Stimulated activated CD4-positive, alpha-beta T cell treated with anti-CD3 and anti-CD28 coated beads, TNF-alpha, amount 100 ng/mL, for 1 hour (primary cell): ENCODE data around the gene PPP1R9A.

ENCODE experiments used
- DNase-seq, 3 donors: peaks; one replicate each; pipeline ENCODE4 v3.0.0-alpha.2; 2020; ENCODE audit warnings: low read depth in 3 of 3, low spot score in 1 of 3

PPP1R9A gene

DNA sequence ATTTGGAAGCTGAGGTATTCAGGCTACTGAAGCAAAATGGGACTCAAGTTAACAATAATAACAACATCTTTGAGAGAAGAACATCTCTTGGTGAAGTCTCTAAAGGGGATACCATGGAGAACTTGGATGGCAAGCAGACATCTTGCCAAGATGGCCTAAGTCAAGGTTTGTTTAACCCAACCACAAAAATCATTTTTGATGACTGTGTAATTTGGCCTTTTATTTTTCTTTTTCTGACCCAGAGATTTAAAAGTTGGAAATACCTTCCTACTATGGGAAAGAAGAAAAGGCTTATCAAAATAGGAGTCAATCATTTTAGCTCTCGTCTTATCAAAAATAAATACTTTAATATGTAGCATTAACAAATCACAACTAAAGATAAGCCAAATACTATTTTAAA is 344.6 kb downstream of the PPP1R9A start:
- DNase-seq = no peak

DNA sequence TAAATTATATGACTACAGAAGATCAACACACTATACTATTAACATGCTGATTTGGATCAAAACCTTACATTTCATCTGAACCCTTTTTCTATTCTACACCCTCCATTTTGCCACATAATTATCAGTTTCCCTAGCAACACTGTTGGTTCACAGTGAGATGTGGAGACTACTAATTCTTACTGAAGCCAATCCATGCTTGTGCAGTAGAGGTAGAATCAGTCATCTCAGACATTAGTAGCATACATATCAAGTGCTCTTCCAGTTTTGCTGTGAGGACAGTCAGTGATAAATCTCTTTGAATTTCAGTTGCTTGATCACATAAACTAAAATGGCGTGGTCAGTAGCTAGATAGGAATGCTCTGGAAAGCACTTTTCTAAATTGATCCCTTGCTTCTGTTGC is 346.6 kb downstream of the PPP1R9A start:
- no peak for DNase-seq

DNA sequence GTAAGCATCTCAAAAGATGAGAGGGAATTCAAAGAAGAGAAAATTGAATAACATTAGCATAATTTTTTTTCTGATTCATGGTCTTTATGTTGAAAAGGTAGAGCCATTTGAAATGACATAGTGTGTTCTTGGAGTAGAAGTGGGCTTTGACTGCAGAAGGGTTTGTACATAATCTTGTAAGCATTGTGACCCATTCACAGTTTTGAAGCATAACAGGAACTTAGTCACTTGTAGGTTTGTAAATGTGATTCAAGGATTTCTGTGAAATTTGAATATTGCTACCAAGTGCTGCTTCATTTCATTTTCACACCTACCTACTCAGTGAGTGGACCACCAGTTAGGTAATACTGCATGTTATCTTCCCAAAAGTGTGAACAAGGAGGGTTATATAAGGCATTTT is 348.3 kb downstream of the PPP1R9A start:
- DNase-seq = no peak

DNA sequence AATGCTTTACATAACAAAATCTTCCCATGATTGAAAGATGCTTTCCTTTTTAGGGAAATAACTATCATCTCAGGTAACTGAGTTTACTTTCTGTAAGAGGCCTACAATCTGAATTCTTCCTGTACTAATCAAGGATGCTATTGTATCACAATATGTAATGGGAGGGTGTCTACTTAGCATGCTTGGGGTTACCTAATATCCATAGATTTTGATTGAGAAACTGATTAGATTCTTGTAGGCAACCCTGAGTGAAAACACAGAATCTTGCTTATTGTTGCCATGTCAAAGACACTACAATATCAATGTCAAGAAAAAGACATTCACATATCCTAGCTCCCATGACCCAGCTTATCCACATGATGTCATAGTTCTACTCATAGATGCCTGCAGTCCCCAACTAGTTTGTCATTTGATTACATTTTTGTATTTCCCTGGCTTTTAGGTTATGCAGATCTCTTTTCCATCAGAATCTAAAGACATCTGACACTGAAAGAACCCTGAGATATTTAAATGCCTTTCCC is 354.6 kb downstream of the PPP1R9A start:
- DNase-seq = no peak

DNA sequence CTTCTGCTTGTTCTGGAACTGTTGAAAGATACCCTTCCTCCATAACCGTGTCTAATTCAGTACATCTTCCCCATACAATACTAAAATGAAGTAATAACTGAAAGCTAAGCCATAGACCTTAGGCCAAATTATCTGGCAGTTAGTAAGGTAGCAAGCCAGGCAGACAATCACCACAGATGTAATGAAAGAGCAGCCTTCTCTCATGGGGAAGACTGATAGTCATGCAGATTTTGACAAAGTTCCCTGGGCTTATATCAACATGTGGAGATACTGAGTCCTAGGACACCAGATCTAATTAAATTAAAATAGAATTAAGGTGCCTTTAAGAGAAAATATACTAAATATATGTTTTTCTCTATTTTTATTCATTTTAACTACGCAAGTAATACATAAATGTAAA is 355.5 kb downstream of the PPP1R9A start:
- DNase-seq = no peak

DNA sequence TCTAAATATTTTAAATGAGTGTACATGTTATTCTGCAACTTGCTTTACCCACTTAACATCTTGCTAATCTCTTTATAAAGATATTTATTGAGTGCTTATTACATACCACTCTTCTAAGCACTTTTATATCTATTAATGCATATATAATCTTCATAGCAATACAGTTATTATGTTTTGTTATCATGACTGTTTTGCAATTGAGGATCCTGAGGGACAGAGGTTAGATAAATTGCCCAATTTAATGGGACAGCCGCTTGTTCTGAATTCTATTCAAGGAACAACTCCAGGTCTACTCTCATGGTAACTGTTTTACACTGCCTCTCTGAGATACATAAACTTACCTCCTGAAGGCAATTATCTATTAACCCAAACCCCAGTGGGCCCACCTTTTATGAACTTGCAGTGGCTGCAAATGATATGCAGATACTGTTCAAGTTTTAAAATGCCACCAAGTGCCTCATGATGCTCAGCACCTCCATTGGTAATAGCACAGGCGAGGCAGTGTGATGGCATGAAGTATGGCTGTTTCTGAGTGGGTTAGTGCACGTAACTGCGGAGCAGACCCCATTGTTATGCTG is 356.5 kb downstream of the PPP1R9A start:
- DNase-seq = no peak

DNA sequence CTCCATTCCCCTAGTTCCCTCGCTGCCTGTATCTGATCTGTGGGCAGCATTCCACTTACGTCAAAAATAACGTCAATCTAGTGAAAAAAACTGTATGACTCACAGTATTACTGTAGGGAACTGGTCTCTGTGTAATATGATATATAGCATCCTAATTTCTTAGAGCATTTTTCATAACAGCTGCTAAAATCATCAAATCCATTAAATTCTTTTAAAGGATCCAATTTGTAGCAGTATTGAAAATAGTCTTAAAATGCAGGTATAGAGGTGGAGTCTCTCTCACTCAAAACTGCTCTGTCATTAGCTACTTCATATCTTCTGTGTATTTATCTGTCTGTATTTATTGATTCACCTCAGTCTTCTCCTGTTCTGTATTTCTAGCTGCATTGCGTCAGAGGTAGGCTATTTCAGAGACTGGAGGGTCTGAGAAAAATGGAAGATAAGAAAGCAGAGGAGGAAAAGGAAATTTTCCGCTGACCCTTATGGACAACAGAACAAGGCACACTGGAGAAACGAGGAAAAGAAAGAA is 357.0 kb downstream of the PPP1R9A start:
- no peak for DNase-seq

DNA sequence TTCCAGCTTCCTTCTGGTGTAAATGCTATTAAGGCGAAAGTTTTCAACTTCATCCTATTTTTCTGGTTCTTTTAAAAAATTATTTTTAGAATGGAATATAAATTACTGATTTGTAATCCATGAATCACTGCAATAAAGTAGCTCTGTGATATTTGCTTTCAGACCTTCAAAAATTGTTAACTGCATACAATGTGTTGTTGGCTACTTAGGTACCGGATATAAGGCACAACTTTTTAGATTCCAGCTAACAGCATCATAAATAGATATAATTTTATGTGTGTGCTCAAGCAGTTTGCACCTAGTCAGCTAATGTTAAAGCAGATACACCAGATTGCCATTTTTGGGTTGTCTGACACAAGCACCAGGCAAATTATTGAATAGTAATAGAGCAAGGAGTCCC is 358.2 kb downstream of the PPP1R9A start:
- no peak for DNase-seq

DNA sequence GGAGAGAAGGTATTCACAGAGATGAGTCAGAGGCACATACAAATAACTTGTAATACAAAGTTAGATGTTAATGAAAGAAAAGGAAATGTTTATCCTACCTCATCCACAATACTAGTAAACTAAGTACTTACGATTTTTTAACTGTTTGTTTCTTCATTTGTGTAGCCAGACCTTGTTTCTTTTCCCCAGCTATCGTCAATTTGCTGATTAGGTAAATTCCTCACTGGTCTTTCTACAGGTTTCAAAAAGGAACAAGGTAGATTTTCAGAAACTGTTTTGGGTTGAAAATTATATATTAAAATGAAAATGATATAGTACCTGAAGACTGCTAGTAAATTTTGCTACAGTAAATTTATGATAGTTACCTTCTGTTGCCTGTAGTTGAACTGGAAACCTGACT is 360.4 kb downstream of the PPP1R9A start:
- no peak for DNase-seq

DNA sequence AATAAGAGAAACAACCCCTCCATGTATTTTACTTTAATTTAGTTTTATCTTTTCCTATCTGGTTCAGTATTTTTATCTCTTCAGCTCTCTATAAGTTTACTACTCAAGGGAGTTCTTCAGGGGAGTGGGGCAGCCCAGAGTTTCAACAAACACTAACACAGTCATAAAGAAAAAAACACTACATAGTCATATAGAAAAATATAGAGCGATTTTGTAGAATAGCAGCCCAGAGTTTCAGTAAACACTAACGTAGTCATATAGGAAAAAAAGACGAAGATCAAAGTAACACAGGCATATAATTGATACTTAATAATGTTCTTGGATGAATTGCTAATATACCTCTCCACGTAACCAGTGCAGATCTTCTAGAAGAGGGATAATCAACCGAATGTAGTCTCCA is 362.2 kb downstream of the PPP1R9A start:
- no peak for DNase-seq

DNA sequence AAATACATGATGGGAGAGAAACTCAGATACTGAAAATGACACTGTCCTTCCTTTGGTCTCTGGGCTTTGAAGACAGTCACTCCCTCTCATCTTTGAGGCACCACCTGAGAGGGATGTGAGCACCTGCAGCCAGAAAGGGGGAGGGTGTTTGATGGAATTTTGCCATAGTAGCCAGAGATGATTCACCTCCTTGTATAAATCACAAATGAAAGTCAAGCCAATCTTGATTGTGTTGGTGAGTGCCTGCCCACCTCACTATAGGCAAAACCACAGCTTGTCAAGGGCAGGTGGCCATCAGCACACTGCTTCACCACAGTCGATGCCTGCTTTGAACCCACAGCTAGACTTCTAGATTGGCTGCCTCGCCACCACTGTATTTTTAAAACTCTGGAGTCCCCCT is 368.7 kb downstream of the PPP1R9A start:
- DNase-seq = no peak

DNA sequence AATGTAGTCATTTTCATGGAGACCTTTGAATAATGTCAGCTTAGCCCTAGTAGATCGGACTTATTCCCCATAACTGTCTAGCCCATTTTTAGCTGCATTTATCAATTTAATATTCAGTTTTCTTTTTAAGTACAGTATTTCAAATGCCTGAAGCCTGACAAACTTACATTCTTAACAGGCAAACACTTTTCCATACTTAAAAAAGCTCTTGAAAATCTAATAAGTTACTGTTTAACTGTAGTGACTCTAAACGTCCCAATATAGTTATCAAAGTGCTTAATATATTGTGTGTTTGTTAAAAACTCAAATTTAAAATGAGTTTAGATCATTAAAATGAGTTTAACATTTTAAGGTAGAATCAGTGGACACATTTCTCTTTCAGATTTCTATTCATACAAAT is 372.0 kb downstream of the PPP1R9A start:
- no peak for DNase-seq

DNA sequence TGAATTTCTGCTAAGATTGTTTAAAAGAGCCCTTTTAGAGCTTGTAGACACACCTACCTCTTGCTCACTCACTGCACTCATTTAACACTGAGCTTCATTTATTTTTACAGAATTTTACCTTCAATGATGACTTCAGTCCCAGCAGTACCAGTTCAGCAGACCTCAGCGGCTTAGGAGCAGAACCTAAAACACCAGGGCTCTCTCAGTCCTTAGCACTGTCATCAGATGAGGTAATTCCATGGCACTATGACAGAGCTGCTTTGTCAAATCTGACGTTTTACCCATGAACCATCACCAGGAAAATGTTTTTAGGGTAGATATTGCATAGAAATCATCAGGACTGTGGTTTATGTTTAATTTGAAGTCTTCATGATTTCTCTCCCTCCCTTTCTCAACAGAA is 378.7 kb downstream of the PPP1R9A start:
- DNase-seq = no peak

DNA sequence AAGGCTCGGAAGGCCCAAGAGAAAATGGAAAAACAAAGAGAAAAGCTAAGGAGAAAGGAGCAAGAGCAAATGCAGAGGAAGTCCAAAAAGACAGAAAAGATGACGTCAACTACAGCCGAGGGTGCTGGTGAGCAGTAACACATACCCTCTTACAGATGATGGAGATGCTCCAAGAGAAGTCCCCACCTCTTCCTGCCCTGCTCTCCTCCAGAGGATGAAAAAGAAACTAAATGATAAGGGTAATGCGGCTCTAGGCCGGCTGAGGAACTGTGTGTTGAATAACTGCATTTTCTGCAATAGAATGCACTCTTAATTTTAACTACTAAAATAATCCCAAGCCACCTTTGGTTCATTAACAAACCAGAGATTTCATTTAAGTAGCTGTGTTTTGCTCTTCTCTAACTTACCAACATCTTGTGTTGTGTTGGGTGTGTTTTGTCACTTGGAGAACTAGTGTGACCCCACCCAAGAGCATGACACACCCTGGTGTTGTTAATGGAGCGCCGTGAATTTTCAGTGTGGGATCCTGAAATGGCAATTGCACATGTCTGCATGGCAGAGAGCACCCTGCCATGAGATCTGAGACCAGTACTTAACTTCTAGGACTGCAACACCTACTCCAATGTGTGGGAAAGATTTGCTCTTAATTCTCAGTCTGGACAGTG is 382.9 kb downstream of the PPP1R9A start:
- no peak for DNase-seq

DNA sequence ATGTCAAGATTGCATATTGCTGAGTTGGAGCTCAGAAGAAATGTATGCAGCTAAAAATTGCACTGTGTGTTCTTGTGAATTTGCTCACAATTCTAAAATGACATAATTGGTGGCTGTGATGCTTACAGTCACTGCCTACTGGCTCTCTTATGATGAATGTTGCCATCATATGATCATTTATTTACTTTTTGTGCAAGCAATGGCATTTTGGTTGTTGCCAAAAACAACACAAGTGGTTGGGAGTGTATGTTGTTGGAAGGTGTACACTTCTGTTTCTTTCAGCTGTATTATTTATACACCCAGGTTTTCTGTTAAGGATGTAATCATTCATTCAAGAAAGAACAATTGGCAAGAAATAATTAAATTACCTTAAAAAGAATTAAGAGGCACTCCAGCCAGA is 388.0 kb downstream of the PPP1R9A start:
- DNase-seq = no peak

DNA sequence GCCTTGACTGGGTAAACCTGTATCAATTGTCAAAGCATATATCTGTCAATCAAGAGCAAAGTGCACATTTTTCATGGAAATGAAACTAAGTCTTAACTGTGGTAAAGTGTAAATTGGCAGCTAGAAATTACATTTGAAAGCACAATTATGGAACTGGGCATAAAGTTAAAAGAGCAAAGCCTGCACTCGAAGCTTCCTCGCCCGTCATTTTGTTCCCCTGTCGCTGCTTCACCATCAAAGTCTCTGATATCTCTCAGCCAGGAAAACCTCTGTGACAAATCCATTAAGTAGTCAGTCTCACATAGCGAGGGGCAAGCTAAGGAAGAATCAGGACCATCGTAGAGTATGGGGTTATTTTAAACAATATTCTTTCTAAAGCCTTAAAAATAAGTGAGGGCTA is 389.1 kb downstream of the PPP1R9A start:
- DNase-seq = no peak

DNA sequence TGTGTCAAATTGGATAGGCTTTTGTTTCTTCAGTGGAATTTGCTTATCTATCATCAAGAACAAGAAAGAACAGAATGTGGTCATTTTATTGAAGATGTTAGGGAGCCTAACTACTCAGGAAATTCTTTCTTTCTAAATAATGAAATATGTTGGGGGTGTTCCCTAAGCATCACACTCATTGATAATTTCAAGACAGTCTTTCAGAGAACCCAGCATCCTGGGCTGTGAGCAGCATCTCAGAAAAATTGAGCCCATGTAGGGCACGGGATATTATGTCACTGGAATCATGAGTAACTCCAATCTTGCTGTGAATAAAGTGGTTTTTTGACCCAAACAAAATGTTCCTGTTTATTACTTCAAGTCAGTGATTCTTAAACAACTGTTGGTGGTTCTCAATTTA is 389.6 kb downstream of the PPP1R9A start:
- no peak for DNase-seq

DNA sequence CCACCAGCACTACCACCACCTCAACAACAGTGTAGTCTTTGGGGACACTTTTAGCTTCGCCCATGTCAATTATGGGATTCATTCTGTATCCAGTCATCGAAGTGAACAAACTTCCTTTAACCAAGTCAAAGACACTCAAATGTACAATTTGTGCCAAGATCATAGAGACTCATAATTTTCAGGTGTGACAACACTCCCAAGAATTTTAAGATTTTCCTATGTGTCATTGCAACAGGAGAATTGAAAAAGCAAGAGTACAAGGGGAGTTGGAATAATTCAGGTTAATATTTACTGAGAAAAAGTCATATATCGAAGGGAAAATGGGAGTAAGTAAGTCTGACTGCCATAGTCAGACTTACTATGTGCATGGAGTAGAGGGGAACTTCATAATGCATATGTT is 390.7 kb downstream of the PPP1R9A start:
- DNase-seq = no peak

DNA sequence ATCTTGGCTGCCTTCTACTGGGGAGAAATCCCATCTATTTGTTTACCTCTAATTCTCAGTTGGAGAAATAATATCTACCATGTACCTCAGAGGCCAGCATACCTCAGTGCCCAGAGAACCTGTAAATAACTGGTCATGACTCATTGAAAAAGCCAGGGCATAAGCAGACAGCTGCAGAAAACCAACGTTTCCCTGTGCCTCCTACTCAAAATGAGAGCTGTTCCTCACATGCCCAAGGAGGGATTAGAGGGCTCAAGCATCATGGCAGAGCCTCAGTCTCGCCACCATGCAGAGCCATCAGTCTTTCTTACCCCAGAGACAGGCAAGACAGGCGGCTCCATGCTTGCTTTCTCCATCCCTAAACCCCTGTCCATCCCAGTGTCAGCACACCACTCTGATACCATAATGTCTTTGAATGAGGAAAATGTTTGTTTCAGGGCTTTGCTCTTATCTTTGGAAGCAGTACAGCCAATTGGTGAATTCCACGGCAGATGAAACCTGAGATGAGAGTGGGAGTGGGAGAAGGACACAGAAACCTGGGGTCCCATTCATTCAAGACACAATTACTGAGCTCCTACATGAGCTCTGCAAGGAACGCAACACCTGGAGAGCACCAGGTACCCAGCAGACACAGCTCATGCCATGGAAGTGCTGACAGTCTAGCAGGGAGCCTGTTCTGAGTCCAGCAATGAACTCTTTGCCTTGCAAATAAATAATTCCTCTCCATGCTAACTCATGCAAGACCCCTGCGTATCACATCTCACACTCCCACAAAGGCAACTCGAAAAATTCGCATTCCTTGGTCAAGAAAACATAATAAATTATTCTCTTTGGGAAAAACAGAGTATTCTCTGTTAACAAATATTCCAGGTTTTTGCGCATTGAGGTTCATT is 395.9 kb downstream of the PPP1R9A start:
- DNase-seq = no peak

DNA sequence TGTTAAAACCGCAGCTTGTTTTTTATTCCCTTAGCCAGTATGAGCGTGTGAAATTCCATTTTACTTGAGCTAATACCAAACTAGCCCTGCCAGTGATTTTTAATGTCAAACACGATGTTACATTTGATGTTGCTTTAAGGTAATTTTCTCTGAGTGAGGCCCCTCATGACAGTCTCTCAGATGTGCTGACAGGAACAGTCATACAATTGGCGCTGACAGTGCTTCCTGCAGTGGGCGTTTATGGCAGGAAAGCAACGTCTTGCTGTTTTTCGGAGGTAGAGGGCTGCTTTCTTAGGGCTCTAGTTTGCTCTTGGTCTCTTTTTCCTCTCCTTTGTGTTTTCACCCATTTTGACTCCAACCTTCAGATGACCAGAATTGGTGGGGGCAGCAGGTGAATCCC is 397.6 kb downstream of the PPP1R9A start:
- DNase-seq = no peak

DNA sequence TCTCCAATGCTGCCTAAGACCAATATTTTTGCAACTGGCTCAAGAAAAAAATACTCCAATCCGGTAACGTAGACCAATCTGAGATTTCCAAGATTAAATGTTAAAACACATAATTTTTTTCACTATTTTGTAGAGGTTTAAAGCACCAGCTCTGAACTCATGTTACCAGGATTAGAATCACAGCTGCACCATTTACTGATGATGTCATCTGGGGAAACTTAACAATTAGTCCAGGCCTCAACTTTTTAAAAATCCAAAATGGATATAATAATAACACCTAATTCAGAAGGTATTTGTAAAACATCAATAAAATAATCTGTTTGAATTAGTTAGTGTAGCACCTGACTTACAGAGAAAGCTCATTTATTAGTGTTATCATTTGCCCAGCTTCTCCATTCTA is 402.6 kb downstream of the PPP1R9A start:
- DNase-seq = no peak

DNA sequence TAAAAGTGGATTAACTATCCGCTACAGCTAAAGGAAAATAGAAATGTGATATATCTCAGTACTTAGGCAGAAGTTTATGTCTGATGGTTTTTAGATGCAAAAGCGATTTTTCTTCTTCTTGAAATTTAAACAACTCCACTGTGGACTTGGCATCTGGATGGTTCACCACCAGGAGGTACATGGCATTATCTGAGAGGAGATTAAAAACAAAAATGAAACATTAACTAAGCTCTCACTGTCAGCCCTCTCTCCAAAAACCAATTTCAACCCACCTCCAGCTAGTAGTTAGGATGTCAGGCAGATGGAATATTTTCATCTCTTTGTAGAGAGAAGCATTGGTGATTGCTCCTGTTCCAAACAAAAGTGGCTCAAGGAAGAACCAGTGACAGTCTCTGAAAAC is 404.0 kb downstream of the PPP1R9A start:
- no peak for DNase-seq
